Stimulated activated CD8-positive, alpha-beta memory T cell treated with anti-CD3 and anti-CD28 coated beads, Interleukin-4, amount 100 ng/mL, for 1 hour (primary cell): Measurements from ENCODE around the gene YLPM1.

Experiments
- DNase-seq, 2 donors: peaks; one replicate each; pipeline ENCODE4 v3.0.0-alpha.2; 2020; ENCODE audit warnings: low read depth in 2 of 2, low spot score in 1 of 2

YLPM1 gene

DNA sequence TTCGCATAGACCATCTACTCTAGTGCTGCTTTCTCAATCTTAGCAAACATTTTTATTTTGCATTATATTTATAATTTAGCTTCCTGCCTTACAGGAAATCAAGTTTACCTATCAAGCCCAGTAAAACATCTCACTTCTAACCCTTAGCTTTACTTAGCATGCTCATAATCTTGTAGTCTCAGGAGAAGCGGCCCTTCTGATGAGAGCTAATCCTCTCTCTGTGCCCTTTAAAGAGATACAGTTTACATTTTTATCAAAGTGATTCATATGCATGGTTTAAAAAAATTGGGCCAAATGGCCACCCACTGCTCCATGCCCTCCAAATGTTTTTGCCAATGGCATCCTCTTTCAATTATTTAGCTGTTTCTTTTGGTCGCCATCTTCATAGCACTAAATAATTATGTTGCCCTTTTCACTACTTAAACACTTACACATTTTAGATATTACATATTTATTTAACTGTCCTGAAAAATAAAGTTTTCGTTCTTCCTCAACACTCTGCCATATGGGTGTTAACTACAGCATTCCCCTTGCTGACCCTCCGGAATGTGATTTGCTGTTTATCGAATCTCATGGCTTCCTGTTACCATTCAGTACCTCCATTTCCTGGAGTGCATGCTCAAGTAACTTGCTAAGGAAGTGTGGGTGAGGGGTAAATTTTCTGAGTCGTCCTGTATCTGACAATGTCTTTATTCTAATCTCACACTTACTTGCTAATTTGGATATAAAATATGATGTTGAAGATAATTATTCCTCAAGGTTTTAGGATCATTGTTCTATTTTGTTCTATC, 29.3 kb downstream of the YLPM1 start:
- DNase-seq: no peak

DNA sequence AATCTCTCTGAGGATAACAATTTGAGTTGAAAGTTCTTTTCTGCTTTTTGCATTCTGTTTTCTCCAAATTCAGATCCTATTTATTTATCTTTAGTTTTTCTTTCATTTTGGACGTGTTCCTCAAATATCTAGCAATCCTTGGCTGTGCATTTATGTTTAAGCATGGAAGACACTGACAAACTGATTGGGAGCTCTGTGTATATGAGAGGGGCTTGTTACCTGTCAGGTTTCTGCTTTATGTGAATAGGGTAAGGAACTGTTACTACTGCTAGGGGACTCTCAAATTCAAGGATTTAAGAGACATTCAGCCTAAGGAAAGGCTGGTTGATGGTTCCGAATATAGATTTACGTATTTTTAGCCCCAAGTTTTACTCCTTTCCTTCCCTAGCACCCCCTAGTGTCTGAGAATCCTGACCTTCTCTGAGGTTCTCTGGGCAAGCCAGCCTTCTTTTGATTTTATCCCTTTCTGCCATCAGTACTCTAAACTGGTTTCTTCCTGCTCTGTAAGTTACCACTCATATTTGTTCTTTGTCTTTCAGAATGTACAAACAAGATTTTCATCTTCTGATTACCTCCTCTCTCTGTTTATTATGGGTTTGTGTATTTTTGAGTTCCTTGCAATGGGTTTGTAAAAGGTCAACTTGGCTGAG, 30.5 kb downstream of the YLPM1 start:
- no peak for DNase-seq

DNA sequence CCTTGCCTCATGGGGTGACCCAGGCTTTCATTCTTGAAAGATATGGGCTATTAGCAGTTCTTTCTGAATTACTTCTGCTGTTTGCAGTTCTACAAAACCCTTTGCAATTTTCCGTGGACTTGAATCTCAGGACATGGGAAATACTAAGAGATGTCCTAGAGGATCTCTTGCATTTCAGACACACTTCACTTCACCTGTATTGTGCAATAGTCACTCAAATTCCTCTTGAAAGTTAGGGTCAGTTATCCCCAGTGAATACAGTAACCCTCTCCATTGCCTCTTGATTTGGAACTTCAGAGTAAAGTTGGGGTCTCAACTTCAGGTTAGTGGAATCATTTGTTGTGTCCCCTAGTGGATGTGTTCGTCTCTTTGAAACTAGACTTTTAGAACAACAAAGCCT, 31.8 kb downstream of the YLPM1 start:
- no peak for DNase-seq

DNA sequence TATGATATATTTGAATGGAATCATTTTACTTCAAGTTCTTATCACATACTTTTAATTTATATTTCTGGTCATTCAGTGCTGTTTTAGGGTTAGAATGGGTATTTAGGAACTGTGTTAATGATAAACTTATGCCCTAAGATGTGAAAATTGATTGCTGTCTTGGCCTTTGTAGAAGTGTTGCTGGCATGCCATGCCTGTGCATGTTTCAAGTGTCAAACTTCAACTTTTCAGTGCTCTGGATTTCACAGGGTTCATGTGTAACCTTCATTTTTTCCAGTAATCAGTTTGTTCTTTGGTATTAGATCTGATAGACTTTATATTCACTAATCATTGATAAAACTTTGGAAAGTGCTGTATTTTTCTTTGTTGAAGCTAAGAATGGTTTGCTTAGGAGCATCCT, 36.6 kb downstream of the YLPM1 start:
- DNase-seq: no peak

DNA sequence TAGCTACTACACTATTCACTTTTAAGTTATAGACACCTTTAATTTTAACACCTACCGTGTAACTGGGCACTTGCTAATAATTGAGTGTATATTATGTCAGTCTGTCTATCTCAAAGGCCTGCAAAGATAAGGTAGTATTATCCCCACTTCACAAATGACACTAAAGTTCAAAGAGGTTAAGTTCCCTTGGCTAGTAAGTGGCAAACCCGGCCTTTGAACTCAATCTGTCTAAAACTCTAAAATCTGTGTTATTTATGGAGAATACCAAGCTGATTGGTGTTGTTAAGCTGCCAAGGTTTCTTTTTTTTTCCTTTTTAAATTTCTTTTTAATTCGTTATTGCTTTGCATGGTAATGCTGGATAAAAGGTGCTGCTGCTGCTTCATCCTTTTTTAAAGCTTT, 37.7 kb downstream of the YLPM1 start:
- no peak for DNase-seq

DNA sequence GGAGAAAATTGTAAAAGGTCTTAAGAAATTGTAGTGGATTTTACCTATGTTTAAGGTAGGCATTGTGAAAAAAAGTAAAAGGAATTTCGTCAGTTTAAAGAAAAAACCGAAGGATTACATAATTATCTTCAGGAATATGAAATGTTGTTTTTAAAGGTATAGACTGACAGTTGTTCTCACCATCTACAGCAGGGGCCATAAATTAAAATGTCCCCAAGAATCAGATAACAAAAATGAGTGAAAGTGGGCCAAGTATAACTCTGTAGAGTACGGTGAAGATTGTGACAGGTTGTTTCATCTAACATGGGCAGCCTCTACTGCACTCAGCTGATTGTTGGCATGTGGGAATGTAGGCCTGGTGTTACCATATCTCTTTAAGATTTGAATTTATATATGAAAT, 38.3 kb downstream of the YLPM1 start:
- no peak for DNase-seq

DNA sequence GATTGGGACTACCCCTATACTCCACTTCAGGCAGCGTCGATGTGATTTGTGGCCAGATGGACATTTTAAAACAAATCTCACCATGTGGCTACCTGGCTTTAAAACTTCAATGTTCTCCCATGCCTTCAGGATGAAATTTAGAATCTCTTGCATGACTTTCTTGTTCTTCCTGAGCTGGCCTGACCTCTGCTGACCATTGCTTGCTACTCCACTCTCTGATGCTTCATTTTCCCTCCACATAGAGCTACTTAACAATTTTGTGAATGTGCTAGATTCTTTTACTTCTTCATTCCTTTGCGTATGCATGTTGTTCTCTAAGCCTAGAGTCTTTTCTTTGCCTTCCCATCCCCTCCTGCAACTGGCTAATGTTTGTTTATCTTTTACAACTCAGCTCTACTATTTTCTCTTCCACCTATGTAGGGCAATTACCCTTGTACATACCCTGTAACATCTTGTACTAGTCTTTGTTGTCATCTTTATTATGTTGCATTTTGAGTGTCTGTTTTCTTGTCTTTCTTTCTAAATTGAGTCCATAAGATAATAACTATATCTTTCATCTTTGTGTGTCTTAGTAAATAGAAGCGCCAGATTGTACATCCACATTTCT, 41.2 kb downstream of the YLPM1 start:
- no peak for DNase-seq

DNA sequence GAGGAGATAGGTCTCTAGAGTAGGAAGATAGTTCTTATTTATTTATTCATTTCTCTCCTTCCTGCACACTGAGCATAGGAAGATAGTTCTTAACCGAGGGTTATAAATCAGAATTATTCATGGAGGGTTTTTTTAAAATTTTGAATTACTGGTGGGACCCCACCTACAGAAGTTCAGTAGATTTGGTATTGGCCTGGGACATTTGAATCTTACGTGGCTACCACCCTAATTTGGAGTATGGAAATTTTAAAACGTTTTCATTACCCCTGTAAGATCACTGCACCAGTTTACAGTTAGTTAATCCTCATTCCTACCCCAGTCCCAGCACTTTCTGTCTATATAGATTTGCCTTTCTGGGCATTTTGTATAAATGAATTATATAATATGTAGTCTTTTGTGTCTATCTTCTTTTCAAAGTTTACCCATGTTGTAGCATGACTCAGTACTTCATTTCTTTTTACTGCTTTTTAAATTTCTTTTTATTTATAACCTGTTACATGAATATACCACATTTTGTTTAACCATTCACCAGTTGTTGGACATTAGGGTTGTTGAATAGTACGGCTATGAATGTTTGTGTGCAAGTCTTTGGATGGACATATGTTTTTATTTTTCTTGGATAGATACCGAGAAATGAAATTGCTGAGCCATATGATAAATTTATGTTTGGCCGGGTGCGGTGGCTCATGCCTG, 44.9 kb downstream of the YLPM1 start:
- no peak for DNase-seq

DNA sequence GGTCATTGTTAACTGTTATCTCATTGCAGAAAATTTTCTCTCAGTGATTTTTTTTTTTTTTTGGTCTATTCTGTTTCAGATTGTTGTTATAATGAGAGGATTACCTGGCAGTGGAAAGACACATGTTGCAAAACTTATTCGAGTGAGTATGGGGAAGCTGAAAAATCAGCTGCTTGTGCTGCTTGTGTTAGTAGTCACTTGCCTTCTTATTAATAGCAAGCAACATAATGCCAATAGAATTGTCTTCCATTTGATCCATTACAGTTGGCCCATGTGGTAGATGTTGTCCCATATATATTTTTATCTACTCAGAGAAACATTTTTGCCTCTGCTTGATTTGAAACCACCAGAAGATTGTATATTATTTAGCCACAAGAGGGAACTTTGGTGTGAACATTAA, 53.0 kb downstream of the YLPM1 start:
- DNase-seq: no peak

DNA sequence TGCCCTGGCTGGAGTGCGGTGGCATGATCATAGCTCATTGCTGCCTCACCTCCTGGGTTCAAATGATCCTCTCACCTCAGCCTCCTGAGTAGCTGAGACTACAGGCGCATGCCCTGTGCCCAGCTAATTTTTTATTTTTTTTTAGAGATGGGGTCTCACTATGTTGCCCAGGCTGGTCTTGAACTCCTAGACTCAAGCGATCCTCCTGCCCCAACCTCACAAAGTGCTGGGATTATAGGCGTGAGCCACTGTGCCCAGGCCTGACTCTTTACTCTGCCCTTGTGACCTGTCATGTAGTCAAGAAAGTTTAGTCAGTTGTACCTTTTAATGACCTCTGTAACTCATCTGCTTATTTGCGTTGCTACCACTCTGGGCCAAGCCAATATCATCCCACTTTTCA, 57.2 kb downstream of the YLPM1 start:
- DNase-seq: no peak

DNA sequence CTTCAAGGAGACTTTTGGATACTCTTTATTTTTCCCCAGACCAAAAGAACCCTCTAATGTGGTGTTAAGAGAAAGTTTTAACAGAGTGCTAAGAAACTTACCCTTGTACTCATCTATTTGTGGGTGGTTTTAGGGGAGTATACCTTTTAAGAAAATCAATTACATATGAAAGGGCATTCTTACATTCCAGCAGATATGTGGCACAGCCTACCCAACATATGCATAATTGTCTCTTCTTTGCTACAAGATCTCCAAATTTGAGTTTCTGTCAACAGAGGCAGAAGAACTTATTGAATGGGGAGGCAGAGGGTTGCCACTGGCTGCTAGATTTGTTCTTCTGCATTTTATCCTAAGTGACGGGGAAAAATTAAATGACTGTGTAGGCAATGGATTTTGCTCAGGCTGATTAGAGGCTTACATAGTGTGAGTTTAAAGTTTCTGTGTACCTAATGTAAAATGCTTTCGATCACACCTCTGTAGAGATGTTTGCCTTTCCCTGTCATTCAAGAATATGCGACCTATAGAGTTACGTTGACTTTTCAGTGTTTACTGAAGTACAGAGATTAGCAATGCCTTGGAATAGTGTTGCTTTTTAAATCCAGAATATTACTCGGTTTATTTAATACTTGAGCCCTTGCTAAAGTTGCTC, 58.3 kb downstream of the YLPM1 start:
- no peak for DNase-seq

DNA sequence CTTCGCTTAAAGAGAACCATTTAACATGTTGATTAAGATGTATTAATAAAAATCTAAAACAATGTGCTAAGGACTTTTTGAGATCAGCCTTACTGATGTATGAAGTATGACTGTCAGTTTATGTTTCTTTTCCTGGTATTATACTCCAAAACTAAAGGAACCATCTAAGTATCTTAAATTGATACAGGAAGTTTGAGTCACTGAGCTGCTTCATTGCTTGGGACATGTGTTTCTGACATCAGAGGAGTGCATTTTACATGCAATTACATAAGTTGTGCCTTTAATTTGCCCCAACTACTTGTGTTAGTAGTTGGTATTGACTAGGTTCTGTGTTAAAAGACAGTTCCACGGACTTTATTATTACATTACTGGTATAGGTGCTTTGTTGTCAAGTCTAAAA, 61.9 kb downstream of the YLPM1 start:
- no peak for DNase-seq

DNA sequence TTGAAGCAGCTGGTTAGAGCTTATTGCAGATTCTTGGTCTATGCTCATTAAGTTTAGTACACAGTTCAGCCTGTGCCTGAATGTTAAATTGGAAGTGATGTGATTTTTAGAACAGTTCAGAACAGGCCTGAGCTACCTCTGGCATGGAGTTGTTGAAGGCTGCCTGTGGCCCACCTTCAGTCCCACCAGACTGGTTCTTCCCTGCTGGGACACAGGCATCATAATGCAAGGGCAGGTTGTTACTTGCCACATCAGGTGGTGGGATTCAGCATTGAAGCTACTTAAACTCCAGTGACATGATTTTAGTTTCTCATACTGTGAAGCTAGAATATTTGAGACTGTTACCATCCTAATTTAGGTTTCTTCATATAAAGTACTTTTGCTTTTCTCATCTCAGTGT, 63.5 kb downstream of the YLPM1 start:
- DNase-seq: no peak

DNA sequence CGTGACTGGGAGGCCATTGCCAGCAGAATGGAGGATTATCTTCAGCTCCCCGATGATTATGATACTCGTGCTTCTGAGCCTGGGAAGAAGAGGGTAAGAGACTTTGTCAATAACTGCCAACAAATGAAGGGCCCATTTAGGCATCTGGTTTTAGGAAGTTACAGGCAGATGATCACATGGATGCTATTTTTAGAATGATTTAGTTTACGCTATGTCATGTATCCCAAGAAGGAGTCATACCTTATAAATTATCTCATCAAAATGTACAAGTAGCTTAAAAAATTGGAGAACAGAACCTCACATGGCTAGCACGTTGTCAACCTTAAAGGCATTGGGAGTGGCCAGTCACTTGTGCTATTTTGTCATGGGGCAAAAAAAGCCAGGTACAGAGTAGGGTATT, 66.1 kb downstream of the YLPM1 start:
- DNase-seq: no peak

DNA sequence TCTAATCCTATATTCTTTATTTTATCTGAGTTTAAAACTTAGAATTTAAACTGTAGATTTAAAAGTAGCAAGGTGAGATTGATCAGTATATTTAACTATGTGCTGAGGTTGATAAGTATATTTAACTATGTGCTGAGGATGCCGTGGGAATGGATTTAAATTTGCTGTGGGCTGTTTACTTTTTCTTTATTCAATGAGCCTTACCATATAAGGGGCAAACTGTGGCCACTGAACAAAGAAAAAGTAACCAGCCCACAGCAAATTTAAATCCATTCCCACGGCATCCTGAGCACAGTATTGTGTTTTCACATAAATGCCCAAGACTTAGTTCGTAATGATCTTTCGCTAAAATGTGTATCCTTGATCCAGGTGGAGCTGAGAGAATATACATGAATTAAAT, 69.7 kb downstream of the YLPM1 start:
- DNase-seq: no peak

DNA sequence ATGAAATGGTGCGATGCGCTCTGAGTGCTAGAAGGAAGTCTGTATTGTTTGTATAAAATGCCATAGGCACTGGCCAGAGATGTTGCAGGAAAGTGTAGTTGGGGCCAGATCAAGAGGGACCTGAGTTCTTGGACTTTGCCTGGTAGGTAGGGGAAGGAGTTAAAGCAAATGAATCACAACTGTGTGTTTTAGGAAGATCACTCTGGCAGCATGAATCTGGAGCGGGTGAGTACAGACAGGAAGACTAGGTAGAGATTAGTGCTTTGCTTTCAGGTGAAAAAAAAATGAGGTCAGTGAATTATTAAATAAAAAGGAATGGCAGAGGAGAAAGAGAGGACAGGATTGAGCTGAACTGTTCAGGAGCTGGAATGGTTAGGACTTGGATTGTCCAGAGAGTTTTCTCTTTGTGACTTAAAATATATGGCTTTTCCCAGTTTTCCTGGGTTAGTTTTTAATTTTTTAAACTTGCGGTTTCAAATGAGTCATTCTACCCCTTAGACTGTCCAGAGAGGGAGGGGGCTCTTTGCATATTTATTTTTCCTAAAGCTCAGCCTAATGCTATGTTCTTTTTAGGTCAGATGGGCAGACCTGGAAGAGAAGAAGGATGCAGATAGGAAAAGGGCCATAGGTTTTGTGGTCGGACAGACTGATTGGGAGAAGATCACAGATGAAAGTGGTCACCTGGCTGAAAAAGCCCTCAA, 71.7 kb downstream of the YLPM1 start:
- DNase-seq: no peak

DNA sequence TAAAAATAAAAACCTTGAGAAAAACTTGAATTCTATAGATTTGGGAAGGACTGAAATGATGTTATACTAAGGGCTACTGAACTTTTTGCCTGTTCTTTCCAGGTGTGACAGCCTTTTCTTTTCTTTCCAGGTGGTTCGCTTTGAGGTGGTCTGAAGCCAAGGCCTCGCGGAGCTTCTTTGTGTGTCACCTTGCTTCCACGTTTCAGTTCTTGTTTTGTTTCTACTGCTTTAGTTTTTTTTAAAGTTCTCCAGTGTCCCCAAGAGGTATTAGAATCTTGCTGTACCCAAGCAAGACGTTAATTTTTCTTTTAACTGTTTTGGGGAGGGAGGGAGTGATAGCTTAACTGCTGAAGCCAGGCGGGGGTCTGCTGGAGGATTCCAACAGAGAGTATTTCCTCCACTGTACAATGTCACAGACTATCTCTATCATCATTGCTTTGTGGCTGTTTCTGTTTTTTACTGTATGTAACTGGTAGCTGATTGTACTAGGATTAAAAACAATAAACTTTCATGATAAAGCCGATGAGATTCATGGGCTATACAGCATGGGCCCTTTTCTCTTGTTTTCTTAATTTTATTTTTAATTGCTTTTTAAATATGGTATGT, 72.6 kb downstream of the YLPM1 start:
- DNase-seq: no peak

DNA sequence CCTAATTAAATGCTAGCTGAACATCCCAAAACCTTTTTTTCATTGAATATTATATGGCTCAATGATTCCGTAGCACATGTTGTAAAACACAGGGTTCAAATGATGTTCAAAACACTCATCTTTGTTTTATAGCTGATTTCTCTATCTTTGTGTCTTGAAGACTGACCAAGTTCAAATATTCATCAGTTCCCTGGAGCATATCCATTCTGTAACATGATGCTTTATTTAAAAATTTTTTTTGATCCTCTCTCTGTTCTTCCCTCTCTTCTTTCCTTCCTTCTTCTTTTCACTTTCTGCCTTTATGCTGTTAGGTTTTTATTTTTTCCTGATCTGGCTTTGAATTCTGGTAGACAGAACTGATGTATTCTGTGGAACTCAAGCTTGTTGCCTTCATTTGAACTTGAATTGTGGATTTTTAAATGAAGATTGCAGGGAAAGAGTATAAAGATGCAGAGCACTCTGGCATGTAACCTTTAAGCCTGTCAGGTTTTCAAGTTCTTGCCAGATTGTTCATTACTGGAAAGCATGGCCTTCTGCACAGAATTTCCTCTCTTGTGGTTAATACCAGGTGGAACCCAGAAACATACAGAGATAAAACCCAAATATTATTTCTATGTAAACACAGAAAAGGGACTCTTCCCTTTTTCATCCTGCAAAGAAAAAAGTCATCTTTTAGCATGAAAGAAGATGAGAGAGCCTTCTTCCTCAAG, 73.3 kb downstream of the YLPM1 start:
- no peak for DNase-seq

DNA sequence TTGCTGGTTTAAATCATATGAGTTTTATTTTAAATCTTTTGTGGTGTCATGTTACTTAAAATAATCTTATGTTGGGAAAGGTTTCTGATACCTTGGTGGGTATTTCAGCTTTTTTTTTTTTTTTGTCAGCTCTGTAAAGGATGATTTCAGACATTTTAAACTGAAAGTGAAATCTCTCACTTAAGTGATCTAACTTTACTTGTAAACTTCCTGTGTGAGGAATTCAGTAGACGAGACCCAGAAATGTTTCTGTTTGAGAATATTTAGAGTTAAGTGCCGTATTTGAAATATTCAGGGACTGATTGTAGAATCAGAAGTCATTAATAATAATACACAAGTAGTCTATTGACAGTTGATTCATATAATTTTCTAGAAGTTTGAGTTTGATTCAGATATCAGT, 75.0 kb downstream of the YLPM1 start:
- no peak for DNase-seq

DNA sequence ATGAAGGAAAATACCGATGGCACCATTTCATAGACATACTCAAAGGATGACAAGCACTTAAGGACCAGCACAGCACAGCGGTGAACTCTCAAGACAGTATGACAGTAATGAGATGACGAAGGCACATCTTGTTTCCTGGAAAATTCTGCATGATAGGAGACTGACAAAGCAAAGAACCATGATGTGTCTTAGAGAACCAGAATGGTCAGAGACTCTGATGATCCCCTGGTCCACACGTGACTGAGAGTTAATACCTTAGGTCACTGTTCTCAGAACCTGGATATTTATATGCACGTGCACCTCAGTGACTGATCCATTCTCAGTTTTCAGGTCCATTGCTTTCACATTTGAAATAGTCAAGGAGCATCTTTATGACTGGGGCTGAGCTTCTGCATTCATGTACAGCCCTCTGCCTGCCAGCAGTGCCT, 77.5 kb downstream of the YLPM1 start:
- no peak for DNase-seq
